Gastroesophageal sphincter (tissue), 3 donors: ENCODE results near the gene NLGN1.

Experiments used
- POLR2A ChIP-seq, 2 donors: fragments of 450-650 bp; IDR thresholded peaks; one replicate each; pipeline ENCODE4 v1.6.1; 2017; ENCODE audit warnings: antibody characterized with exemption in 2 of 2, mild to moderate bottlenecking in 2 of 2, moderate library complexity in 1 of 2
- TF ChIP-seq, protein P1 (sequence below), 4 experiments: fragments of 200-600 bp in 2 of 4; fragments of 450-650 bp in 2 of 4; sonication (generic) in 1 of 4; IDR thresholded peaks; one replicate each; pipeline ENCODE4 v1.5.1; 2017 to 2019; ENCODE audit warnings: antibody characterized with exemption in 4 of 4, mild to moderate bottlenecking in 2 of 4, moderate library complexity in 2 of 4

DNA sequence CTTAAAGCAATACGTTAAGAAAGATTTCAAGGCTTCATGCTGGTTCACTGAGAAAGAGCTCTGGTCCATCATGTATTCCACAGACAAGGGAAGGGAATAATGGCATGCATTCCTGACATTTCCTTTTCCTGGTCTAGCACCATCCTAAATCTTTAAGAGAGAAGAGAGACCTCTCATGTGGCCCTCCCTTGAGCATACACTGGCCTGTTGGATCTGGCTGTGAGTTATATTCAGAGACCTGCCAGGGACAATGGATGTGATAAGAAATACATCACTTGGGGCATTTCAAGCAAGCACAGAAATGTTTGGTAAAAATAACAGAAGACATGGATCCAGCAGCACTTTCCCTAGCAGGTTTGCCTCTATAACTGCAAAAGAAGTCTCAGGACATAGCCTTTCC, 507.8 kb downstream of the NLGN1 start:
- TF ChIP-seq, protein P1, sequence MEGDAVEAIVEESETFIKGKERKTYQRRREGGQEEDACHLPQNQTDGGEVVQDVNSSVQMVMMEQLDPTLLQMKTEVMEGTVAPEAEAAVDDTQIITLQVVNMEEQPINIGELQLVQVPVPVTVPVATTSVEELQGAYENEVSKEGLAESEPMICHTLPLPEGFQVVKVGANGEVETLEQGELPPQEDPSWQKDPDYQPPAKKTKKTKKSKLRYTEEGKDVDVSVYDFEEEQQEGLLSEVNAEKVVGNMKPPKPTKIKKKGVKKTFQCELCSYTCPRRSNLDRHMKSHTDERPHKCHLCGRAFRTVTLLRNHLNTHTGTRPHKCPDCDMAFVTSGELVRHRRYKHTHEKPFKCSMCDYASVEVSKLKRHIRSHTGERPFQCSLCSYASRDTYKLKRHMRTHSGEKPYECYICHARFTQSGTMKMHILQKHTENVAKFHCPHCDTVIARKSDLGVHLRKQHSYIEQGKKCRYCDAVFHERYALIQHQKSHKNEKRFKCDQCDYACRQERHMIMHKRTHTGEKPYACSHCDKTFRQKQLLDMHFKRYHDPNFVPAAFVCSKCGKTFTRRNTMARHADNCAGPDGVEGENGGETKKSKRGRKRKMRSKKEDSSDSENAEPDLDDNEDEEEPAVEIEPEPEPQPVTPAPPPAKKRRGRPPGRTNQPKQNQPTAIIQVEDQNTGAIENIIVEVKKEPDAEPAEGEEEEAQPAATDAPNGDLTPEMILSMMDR (IDR thresholded peaks at IDR 0.05) = no peak
- no peak for TF ChIP-seq POLR2A (IDR thresholded peaks at IDR 0.05)
